NCI-H2196 (cell line): ENCODE results near the gene PALM2AKAP2.

Source experiments
- DNase-seq: peaks from one replicate; lab custom pipeline; 2025; ENCODE audit not compliant: unreplicated experiment; lab: John Stamatoyannopoulos, UW

The PALM2AKAP2 gene

DNA sequence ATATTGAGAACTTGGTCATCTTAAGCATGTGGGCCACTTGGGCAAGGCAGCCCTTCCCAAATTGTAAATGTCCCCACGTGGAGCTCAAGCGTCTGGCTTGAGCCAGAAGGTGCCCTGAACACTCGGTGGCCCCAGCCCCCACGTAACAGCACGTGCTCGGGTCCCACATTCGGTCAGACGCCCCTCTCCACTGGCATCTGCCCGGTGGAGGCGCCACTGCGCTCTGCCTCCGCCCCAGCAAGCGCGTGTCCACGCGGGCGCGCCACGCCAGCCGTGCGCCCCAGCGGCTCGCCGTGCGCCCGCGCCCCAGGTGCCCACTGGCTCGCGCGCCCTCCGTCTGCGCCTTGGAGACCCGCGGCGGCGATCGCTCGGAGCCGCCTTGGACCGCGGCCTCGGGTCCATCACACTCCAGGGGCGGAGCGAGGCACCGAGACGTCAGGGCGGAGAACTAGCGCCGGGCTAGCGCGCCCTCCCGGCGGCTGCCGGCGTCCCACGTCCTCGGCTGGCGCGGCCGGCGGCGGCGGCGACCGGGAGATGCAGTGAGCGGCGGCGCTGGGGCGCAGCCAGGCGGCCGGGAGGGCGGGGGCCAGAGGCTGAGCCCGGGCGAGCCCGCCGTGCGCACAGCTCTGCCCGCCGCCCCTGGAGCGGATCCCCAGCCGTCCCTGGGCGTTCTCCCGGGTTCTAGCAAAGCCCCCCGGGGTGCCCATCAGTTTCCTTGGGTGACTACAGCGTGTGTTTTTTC is at the start of gene PALM2AKAP2:
TSS of gene PALM2AKAP2 (plus strand) at position 488 of the 742 bp plus-strand sequence. CDS start 291 bp downstream, outside the sequence.
- DNase-seq: peak; percentile 11

GRCh38 chr9:109730228-109730627 is 49.8 kb upstream of the PALM2AKAP2 start:
- no peak for DNase-seq

DNA sequence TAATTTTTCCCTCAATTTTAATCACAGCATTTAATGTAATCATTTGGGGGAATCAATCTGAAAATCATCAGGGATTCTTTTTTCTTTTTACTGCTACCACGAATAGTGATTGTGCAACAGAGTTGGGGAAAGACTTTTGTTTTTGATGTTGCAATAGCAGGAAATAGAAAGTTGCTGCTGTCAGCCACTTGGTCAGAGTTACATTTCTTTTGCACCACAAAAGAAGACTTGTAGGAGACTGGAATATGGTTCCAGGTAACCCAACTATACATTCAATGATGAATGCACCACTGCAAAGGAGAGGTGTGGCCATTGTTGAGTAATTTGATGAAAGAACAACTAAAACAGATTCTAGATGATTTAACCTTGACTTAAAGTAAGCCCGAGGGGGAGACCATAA is 46.3 kb upstream of the PALM2AKAP2 start:
- DNase-seq: no peak

DNA sequence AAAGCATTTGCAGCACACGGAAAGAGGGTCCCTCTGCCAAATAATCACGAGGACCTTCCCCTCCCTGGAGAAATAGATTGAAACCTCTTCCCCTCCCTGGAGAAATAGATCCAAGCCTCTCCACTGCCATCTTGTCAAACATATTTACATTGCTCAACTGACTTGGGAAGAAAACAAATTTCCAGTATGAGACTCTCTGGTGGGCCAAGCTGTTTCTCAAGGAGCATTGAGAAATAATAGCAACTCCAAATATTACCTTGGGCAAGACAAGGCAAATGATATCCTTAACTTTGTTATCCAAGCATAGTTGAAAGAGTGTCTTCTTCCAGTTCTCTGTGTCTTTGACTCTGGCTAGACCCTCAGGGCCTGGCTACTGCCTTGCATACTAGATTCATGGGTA is 45.2 kb upstream of the PALM2AKAP2 start:
- no peak for DNase-seq

DNA sequence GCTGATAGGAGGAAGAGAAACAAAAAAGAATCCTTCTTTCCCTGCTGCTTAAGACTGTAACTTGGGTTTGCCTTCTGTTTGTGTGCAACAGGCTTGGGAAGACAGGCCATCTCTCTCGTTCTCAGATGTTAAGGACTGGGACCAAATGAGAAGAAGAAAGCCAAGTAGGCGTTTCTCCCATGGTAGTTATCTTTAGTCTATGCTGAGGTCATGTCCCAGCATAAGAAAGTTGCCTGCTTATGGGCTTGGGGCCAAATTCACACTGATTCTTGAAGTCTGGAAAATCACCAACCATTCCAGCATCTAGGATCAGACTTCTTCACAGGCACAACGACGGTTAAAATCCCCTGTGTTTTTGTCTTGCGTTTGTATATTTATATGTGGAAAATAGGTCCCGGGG is 44.2 kb upstream of the PALM2AKAP2 start:
- no peak for DNase-seq

GRCh38 chr9:109737295-109737694 is 42.7 kb upstream of the PALM2AKAP2 start:
- DNase-seq: no peak

DNA sequence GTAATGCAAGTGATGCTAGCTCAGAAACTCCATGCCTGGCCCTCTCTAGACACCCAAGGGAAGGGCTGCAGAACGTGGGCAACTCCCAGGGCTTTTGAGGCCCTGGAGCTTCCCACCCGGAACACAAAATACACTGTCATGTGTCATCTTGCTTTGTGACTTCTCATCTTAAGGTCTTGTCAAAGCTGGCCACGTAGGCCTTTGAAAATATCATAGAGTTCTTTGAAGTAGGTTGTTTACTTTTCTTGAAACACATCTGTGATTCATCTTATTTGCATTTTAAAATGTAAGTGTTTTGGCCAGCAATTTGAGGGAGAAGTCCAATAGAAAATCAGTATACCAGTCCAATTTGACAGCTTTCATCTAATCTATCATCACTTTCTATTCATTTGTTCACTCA is 40.2 kb upstream of the PALM2AKAP2 start:
- no peak for DNase-seq

DNA sequence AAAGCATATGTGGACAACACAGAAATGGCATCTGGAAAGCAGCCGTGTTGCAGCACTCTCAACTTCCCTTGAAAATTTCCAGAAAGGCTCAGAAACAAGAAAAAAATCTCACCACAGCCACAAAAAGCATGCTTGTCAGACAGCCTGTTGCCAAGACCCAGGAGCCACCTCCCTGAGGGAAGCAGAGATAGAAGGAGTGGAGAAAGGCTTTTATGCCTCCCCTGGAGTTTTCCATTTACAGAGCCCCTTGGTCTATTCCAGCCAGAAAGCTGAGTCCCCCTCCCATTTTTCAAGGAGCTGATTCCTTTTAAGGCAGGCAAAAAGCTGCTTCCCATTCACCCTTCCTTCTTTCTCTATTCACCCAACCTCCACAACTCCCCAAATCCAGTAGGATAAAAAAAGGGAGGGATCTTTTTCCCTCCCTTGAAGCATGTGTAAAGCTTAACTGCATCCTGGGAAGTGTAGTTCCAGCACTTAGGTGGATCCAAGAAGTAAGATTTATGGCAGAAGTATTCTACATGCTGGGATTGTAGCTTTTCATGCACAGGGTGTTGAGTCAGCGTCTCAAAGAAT is 37.1 kb upstream of the PALM2AKAP2 start:
- no peak for DNase-seq

GRCh38 chr9:109743696-109744095 is 36.3 kb upstream of the PALM2AKAP2 start:
- no peak for DNase-seq

DNA sequence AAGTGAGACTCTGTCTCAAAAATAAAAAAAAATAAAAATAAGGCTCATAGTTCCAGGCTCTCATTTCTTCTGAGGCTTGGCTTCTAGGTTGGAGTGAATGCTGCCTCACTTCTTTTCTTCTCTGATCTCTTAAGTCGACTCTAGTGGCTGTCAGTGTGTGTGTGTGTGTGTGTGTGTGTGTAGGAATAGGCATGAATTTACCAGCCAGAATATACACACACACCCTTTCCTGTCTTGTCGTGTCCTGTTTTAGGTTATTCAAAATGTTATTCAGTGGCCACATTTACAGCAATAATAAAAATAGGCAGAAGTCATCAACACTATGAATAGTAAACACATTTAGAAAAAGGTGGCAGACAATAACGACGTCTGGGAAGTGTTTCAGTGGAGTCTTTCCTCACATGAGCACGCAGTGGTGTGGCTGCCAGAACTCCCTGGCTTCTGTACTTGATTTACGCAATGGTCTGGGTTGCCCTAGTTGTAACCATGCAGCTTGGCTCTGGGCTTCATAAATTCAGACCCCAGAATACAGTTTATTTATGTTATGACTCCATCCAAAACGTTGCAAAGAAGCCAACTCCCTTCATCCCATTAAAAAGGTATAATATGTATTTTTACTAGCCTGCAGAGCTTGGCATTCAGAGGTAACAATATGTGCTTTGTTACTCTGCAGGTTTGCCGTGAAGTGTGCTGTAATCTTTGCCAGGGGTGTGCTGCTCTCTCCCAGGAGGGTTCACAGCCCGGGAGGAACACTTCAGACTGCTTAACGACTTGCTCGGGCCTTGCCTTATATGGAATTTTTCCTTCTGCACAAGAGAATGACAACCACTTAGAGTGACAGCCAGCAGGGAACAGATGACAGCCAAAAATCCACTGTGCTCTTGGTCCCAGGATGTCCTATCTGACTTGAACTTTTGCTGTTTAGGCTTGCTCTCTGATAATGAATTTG is 34.4 kb upstream of the PALM2AKAP2 start:
- no peak for DNase-seq

GRCh38 chr9:109751253-109751652 is 28.7 kb upstream of the PALM2AKAP2 start:
- DNase-seq: no peak

GRCh38 chr9:109753308-109753707 is 26.7 kb upstream of the PALM2AKAP2 start:
- DNase-seq: no peak

DNA sequence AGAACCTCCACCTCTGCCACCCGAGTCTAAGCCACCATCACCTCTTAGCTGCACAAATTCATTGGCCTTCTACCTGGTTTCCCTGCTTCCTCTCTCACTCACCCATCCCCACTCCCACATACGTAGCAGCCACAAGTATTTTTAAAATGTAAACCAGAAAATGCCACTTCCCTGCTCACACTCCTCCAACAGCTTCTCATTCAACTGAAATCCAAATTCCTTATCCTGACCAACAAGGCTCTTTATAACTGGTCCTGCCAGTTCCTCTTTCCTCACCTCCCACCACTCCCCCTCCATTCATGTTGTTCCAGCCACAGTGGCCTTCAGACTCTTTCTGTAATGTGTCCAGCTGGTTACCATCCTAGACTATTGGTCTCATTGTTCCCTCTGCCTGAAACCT is 25.0 kb upstream of the PALM2AKAP2 start:
- DNase-seq: no peak

GRCh38 chr9:109759589-109759988 is 20.4 kb upstream of the PALM2AKAP2 start:
- no peak for DNase-seq

DNA sequence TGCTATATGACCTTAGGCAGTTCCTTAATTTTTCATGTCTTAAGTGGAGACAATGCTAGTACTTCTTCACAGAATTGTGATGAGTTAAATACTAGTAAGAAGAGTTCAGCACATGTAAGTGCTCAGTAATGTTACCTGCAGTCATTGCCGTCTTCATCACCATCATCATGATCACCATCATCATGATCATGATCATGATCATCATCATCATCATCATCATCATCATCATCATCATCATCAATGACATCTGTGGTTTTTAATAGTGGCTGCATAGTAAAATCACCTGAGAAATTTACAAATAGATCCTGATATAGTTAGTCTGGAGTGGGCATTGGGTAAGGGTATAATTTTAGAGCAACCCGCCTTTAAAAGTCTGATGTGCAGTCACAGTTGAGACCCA is 14.7 kb upstream of the PALM2AKAP2 start:
- DNase-seq: no peak

DNA sequence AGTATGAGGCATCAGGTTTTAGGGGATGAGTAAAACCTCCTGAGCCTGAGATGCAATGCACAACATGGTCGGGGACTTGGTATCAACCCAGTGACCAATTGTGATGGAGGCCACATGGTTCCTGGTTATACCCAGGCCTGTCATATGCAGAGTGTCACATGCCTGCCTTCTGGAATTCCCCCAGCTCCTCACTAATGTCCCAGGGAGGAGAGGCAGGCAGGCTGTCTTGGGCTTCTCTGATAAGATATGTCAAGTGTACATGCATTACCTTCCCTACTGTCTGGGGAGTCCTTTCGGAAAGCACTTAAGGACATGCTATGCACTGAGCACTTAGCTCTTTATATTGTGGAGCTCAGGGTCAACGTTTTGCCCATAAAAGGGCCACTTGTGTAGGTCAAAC is 14.2 kb upstream of the PALM2AKAP2 start:
- no peak for DNase-seq

GRCh38 chr9:109766351-109766750 is 13.6 kb upstream of the PALM2AKAP2 start:
- DNase-seq: no peak

GRCh38 chr9:109767404-109767803 is 12.6 kb upstream of the PALM2AKAP2 start:
- DNase-seq: no peak

DNA sequence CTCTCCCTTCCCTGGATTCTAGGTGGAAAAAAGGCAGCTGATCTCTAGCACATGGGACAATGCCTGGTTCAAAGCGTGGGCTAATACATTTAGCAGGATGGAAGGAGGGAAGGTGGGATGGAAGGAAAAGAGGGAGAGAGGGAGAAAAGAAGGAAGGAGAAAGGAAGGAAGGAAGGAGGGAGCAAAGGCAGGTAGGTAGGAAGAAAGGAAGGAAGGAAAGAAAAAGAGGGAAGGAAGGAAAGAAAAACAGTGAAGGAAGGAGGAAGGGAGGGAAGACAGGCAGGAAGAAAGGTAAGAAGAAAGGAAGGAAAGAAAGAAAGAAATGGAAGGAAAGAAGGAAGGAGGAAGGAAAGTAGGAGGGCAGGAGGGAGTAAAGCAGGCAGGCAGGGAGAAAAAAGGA is 12.2 kb upstream of the PALM2AKAP2 start:
- DNase-seq: no peak

DNA sequence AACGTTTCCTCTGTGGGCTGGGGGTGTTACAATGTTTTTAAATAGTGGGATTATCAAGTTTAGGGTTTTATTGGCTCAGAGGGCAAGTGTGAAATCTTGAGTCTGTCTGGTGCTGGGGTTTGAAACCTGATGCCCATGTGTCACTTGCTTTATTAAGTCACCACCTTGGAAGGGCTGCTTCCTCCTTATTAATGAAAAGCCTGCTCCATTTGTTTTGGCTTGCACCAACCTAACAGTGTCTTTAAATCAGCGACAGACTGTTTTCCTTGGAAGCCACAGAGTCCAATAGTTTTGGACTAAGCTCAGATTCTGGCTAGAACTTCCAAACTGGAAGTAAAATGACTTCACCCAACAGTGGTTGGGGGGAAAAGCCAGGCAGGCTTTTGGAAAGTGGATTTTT is 10.7 kb upstream of the PALM2AKAP2 start:
- no peak for DNase-seq

GRCh38 chr9:109770101-109770500 is 9.9 kb upstream of the PALM2AKAP2 start:
- no peak for DNase-seq

DNA sequence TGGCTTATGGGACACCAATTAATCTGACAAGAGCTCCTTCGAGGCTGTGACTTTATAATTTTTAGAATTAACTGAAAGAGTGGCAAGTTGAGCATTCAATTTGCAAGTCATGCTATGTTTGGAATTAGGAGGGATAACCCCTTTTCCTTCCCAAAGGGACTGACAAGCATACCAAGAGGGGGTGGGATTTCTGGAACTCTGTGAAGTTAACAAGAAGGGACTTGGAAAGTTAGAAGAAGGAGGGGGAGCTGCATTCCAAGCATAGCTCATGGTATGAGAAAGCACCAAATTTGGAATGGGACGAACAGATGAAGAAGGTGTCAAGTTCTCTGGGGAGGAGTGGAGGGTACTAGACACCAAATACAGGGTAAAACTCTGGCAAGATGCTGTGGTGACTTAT is 8.9 kb upstream of the PALM2AKAP2 start:
- DNase-seq: no peak
